NOMO-1 treated with DMSO at 0.1 percent for 48 hours (cell line): ENCODE data around the gene KIF15.
"Not testable (repeated sequence)": the region's sequence is repeated elsewhere in the genome, so short reads cannot be mapped to it uniquely, and the experiment has no call there.

Source experiments
- DNase-seq: peaks from one replicate; lab custom pipeline; 2025; ENCODE audit not compliant: unreplicated experiment; lab: John Stamatoyannopoulos, UW

The KIF15 gene

GRCh38 chr3:44816334-44816733 is 54.7 kb downstream of the KIF15 start:
- not testable (repeated sequence) for DNase-seq

- not testable (repeated sequence) for DNase-seq
These were observed 59.6 kb downstream of the KIF15 start for GRCh38 chr3:44821206-44821605.

- no peak for DNase-seq
These were observed 63.8 kb downstream of the KIF15 start for GRCh38 chr3:44825264-44825925.

GRCh38 chr3:44827196-44827595 is 65.6 kb downstream of the KIF15 start:
- peak; percentile 29 for DNase-seq

- no peak for DNase-seq
These were observed 69.6 kb downstream of the KIF15 start for GRCh38 chr3:44831232-44831631.

- no peak for DNase-seq
These were observed 70.4 kb downstream of the KIF15 start for GRCh38 chr3:44832032-44832431.

- DNase-seq = no peak
These were observed 71.4 kb downstream of the KIF15 start for GRCh38 chr3:44832965-44833364.

- no peak for DNase-seq
These were observed 71.8 kb downstream of the KIF15 start for GRCh38 chr3:44833394-44833793.

- no peak for DNase-seq
These were observed 74.1 kb downstream of the KIF15 start for GRCh38 chr3:44835684-44836083.

GRCh38 chr3:44842376-44842775 is 80.8 kb downstream of the KIF15 start:
- DNase-seq = no peak

GRCh38 chr3:44845528-44846520 is 84.2 kb downstream of the KIF15 start:
- DNase-seq = no peak

- DNase-seq = no peak
These were observed 87.0 kb downstream of the KIF15 start for GRCh38 chr3:44848634-44849033.

- DNase-seq = not testable (repeated sequence)
These were observed 95.1 kb downstream of the KIF15 start for GRCh38 chr3:44856663-44857062.

GRCh38 chr3:44860117-44860516 is 98.5 kb downstream of the KIF15 start:
- no peak for DNase-seq

- peak; percentile 78 for DNase-seq
These were observed 100.0 kb downstream of the KIF15 start, which contains the start of gene TMEM42 for GRCh38 chr3:44861412-44862225. Gene TMEM42 (plus strand): TSS chr3:44861912. CDS start chr3:44861925, 13 bp downstream.

GRCh38 chr3:44862226-44862637 is 100.6 kb downstream of the KIF15 start:
- DNase-seq = peak; percentile 14

- DNase-seq = no peak
These were observed 103.9 kb downstream of the KIF15 start for GRCh38 chr3:44865272-44866035.

- no peak for DNase-seq
These were observed 106.0 kb downstream of the KIF15 start for GRCh38 chr3:44867421-44868111.

- no peak for DNase-seq
These were observed 108.9 kb downstream of the KIF15 start for GRCh38 chr3:44870375-44871061.
